Gastrocnemius medialis (tissue), 4 donors: ENCODE data around the gene IL17RB.

Source experiments
- POLR2A ChIP-seq, 2 donors: fragments of 450-650 bp; IDR thresholded peaks; one replicate each; pipeline ENCODE4 v1.6.1; 2017; ENCODE audit warnings: antibody characterized with exemption in 2 of 2, mild to moderate bottlenecking in 2 of 2, moderate library complexity in 2 of 2
- TF ChIP-seq, protein P1 (sequence below), 5 experiments: fragments of 450-650 bp in 3 of 5; fragments of 200-600 bp in 2 of 5; sonication (generic) in 2 of 5; IDR thresholded peaks in 4 of 5; conservative IDR thresholded peaks in 1 of 5; 1 replicate in 4 of 5; 2 replicates in 1 of 5; pipeline ENCODE4 v1.5.1; 2016 to 2019; ENCODE audit warnings: antibody characterized with exemption in 5 of 5, mild to moderate bottlenecking in 3 of 5, moderate library complexity in 3 of 5

DNA sequence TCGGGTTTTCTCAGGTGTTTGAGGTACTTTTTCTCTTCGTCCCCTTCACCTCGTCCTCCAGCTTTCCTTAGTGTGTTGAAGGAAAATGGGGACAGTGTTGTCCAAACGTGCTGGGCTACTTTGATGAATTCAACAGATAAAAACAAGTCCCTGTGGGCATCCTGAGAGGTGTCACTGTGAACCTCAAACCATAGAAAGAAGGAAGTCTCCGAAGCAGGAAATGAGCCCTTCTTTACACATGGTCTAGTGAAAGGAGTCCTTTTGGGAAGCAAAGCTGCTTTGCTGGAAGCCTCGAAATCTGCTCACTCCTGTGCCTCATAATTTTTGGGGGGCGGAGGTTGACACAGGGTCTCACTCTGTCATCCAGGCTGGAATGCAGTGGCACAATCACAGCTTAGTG lies 10.6 kb downstream of the IL17RB start:
- TF ChIP-seq POLR2A (IDR thresholded peaks at IDR 0.05): no peak
- TF ChIP-seq, protein P1, sequence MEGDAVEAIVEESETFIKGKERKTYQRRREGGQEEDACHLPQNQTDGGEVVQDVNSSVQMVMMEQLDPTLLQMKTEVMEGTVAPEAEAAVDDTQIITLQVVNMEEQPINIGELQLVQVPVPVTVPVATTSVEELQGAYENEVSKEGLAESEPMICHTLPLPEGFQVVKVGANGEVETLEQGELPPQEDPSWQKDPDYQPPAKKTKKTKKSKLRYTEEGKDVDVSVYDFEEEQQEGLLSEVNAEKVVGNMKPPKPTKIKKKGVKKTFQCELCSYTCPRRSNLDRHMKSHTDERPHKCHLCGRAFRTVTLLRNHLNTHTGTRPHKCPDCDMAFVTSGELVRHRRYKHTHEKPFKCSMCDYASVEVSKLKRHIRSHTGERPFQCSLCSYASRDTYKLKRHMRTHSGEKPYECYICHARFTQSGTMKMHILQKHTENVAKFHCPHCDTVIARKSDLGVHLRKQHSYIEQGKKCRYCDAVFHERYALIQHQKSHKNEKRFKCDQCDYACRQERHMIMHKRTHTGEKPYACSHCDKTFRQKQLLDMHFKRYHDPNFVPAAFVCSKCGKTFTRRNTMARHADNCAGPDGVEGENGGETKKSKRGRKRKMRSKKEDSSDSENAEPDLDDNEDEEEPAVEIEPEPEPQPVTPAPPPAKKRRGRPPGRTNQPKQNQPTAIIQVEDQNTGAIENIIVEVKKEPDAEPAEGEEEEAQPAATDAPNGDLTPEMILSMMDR (IDR thresholded peaks at IDR 0.05 in 4 of 5, conservative IDR thresholded peaks at IDR 0.05 in 1 of 5): no peak
